ENCODE measurements around the gene DOK1.

DNA sequence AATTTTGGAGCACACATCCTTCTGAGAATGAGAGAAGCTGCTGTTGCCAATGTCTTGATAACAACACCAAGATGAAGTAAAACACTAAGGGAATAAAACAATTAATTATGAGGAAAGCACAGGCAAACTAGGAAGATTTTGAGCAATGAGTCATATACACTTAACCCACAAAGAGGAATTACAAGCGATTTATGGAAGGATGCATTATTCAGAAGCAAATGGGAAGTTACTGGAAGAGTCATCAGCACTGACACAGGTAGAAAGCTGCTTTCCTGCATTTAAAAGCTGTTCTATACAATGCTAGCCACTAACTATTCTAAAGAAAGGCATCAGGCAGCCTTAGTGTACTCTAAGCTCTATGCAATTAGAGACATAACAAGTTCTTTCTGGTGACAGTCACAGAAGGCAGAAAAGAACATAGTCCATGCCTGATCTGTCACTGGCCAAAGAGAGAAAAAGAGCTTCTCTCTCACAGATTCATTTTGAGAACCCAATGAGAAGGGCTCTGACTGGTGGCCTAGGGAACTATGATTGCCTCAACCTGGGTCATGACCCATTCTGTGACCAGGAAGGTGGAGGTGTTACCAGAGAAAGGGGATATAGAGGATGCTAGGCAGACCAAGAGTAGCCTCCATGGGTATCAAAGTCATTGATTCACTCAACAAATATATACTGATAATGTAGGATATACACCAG, 48.2 kb downstream of the DOK1 start:
- TF ChIP-seq EP300 (IDR thresholded peaks at IDR 0.05) (no peak), POLR2A (IDR thresholded peaks at IDR 0.05) (no peak)
- TF ChIP-seq, protein P1, sequence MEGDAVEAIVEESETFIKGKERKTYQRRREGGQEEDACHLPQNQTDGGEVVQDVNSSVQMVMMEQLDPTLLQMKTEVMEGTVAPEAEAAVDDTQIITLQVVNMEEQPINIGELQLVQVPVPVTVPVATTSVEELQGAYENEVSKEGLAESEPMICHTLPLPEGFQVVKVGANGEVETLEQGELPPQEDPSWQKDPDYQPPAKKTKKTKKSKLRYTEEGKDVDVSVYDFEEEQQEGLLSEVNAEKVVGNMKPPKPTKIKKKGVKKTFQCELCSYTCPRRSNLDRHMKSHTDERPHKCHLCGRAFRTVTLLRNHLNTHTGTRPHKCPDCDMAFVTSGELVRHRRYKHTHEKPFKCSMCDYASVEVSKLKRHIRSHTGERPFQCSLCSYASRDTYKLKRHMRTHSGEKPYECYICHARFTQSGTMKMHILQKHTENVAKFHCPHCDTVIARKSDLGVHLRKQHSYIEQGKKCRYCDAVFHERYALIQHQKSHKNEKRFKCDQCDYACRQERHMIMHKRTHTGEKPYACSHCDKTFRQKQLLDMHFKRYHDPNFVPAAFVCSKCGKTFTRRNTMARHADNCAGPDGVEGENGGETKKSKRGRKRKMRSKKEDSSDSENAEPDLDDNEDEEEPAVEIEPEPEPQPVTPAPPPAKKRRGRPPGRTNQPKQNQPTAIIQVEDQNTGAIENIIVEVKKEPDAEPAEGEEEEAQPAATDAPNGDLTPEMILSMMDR (IDR thresholded peaks at IDR 0.05): no peak
